ENCODE data around the gene RPS6KA5.

DNA sequence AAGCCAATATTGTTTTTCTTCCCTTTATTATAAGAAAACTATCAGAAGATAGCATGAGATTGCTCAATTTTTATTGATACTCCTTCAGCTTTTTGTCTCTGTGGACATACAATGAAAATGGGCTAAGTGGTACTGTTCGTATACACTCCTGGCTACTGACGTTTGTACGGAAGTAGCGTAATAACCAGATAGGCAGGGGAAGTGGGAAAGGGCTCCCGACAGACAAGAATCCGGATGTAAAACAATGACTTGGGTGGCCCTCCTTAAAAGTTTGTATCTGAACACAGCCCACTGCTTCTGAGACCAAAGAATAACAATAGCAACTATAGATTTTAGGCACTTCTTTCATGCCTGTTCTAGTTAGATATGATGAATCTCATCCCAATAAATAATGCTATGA, 99.6 kb downstream of the RPS6KA5 start:
- TF ChIP-seq POLR2A (IDR thresholded peaks at IDR 0.05), result no peak
- TF ChIP-seq, protein P1, sequence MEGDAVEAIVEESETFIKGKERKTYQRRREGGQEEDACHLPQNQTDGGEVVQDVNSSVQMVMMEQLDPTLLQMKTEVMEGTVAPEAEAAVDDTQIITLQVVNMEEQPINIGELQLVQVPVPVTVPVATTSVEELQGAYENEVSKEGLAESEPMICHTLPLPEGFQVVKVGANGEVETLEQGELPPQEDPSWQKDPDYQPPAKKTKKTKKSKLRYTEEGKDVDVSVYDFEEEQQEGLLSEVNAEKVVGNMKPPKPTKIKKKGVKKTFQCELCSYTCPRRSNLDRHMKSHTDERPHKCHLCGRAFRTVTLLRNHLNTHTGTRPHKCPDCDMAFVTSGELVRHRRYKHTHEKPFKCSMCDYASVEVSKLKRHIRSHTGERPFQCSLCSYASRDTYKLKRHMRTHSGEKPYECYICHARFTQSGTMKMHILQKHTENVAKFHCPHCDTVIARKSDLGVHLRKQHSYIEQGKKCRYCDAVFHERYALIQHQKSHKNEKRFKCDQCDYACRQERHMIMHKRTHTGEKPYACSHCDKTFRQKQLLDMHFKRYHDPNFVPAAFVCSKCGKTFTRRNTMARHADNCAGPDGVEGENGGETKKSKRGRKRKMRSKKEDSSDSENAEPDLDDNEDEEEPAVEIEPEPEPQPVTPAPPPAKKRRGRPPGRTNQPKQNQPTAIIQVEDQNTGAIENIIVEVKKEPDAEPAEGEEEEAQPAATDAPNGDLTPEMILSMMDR (IDR thresholded peaks at IDR 0.05), result no peak
- TF ChIP-seq POLR2AphosphoS5 (IDR thresholded peaks at IDR 0.05), result no peak

Data from stomach (tissue), 4 donors.